HG03354 (cell line): Measurements from ENCODE around the gene RCE1.

Experiments
- ATAC-seq: cut with Tn5 transposase; IDR thresholded peaks from one replicate; pipeline ENCODE4 v1.9.1; 2021; ENCODE audit warnings: mild to moderate bottlenecking; ENCODE audit not compliant: unreplicated experiment, poor library complexity, severe bottlenecking

The RCE1 gene

GRCh38 chr11:66866511-66866986 is 23.3 kb downstream of the RCE1 start:
- no peak for ATAC-seq

- ATAC-seq: no peak
Measured at GRCh38 chr11:66867425-66868040, 24.3 kb downstream of the RCE1 start.

GRCh38 chr11:66868082-66868725 is 25.0 kb downstream of the RCE1 start:
- no peak for ATAC-seq

GRCh38 chr11:66868726-66869566 is 25.7 kb downstream of the RCE1 start:
- ATAC-seq: peak; percentile 85

GRCh38 chr11:66869567-66869870 is 26.3 kb downstream of the RCE1 start:
- ATAC-seq: no peak

- no peak for ATAC-seq
Measured at GRCh38 chr11:66870131-66870530, 26.9 kb downstream of the RCE1 start.

GRCh38 chr11:66870616-66871520 is 27.6 kb downstream of the RCE1 start:
- no peak for ATAC-seq

GRCh38 chr11:66871521-66871901 is 28.3 kb downstream of the RCE1 start:
- no peak for ATAC-seq

GRCh38 chr11:66874232-66874631 is 31.0 kb downstream of the RCE1 start:
- no peak for ATAC-seq

- ATAC-seq: no peak
Measured at GRCh38 chr11:66875378-66875777, 32.1 kb downstream of the RCE1 start.

- no peak for ATAC-seq
Measured at GRCh38 chr11:66877588-66878385, 34.5 kb downstream of the RCE1 start.

- no peak for ATAC-seq
Measured at GRCh38 chr11:66878474-66878873, 35.2 kb downstream of the RCE1 start.

GRCh38 chr11:66879000-66879399 is 35.8 kb downstream of the RCE1 start:
- no peak for ATAC-seq

- ATAC-seq: no peak
Measured at GRCh38 chr11:66879583-66879982, 36.3 kb downstream of the RCE1 start.

GRCh38 chr11:66879999-66880398 is 36.8 kb downstream of the RCE1 start:
- ATAC-seq: no peak

GRCh38 chr11:66880496-66881450 is 37.5 kb downstream of the RCE1 start:
- no peak for ATAC-seq

- ATAC-seq: no peak
Measured at GRCh38 chr11:66881451-66881835, 38.2 kb downstream of the RCE1 start.

- no peak for ATAC-seq
Measured at GRCh38 chr11:66881927-66882452, 38.7 kb downstream of the RCE1 start.
